H54 (cell line): Measurements from ENCODE around the gene TOP1.

ENCODE experiments used
- DNase-seq: peaks from one replicate; pipeline ENCODE4 v3.0.0; 2011; ENCODE audit warnings: low spot score, mixed read lengths; ENCODE audit not compliant: insufficient read length
- FAIRE-seq: peaks from 3 replicates; lab custom pipeline; 2011; peaks lifted over from hg19 to GRCh38; lab: Jason Lieb, UNC
- POLR2A ChIP-seq: IDR thresholded peaks from 2 replicates; pipeline ENCODE4 v1.6.1; 2011; ENCODE audit warnings: low read depth, mild to moderate bottlenecking, low read length

Gene TOP1

DNA sequence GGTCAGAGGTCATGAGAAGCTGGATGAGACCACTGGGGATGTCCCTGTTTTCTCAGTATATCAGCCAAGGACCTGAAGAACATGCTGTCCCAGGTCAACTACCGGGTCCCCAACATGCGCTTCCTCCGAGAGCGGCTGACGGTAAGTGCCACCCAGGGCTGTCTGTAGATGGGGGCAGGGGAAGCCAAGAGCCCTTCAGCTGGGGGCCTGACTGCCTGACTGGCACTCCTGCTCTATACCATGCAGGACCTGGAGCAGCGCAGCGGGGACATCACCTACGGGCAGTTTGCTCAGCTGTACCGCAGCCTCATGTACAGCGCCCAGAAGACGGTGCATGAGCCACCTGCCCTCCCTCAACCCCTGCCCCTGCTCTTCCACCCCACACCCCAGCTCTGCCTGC is 133.8 kb downstream of the TOP1 start:
- DNase-seq (no peak), FAIRE-seq (no peak)
- no peak for TF ChIP-seq POLR2A

- FAIRE-seq (no peak), DNase-seq (no peak)
- TF ChIP-seq POLR2A: no peak
Measured at GRCh38 chr20:41163821-41164220, 135.2 kb downstream of the TOP1 start.

DNA sequence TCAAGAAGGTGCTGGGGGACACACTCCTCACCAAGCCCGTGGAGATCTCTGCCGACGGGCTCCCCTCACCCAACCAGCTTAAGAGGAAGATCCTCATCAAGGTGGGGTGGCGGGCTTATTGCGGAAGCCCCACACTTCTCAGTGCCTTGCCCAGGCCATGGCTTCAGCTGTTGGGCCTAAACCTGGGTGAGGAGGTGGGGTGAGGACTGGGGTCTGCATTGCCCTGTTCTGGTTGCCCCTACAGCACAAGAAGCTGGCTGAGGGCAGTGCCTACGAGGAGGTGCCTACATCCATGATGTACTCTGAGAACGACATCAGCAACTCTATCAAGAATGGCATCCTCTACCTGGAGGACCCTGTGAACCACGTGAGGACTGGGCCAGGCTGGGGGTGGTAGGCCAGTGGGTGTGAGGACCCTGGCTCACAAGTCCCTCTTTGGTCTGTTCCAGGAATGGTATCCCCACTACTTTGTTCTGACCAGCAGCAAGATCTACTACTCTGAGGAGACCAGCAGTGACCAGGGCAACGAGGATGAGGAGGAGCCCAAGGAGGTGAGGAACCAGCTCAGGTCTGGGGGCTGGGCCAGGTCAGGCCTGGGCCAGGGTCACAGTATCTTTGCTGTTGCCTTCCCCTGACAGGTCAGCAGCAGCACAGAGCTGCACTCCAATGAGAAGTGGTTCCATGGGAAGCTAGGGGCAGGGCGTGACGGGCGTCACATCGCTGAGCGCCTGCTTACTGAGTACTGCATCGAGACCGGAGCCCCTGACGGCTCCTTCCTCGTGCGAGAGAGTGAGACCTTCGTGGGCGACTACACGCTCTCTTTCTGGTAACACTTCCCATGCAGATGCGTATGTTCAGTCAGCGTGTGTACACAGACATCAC is 136.6 kb downstream of the TOP1 start:
- no peak for TF ChIP-seq POLR2A
- no peak for FAIRE-seq
- no peak for DNase-seq

GRCh38 chr20:41166201-41167117 is 137.8 kb downstream of the TOP1 start:
- DNase-seq (no peak), FAIRE-seq (no peak)
- no peak for TF ChIP-seq POLR2A

DNA sequence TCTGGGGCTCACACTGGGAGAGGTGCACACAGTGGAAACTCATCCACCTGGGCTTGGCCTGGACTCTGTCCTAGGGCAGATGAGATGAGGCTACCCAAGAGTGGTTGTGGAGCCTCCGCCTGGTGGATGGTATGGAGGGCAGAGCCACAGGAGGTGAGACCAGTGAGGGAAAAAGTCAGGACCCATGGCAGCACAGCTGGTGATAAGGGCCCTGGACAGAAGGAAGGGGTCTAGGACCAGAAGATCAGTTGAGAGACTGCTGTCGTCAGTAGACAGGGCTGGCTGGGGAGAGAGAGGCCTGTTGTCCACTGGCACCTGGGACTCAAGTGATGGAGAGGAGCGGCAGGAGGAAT is 138.5 kb downstream of the TOP1 start:
- DNase-seq: no peak
- TF ChIP-seq POLR2A: no peak
- no peak for FAIRE-seq

DNA sequence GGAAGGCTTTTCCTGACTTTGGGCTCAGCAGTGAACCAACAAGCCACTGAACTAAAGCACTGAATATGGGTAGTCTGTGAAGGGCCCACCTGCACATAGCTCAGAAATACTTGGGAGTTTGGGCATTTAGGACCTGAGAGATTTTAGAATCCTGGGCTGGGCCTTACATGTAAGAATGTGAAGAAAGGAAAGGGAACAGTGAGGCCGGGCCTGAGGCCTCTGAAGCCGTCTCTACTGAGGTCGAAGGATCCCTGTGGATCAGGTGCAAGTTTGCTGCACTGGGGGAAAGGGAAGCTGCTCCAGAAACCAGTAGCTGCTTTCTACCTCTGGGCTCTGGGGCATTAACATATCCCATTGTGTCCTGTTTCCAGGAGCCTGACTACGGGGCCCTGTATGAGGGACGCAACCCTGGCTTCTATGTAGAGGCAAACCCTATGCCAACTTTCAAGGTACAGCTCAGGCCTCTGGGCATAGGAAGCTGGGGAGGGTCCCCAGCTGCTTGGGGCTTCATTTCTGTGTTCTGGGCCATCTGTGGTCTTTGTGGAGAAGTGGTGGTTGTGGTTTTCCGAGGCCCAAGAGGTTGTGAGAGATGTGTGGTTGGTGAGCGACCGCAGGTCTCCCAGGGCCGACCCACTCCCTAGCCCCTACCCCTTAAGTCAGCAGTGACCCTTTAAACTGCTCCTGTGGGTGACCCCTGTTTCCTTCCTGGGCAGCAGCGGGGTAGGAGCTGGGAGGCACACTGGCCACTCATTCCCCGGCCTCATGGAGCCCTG is 139.0 kb downstream of the TOP1 start:
- DNase-seq: no peak
- FAIRE-seq: no peak
- TF ChIP-seq POLR2A: no peak

DNA sequence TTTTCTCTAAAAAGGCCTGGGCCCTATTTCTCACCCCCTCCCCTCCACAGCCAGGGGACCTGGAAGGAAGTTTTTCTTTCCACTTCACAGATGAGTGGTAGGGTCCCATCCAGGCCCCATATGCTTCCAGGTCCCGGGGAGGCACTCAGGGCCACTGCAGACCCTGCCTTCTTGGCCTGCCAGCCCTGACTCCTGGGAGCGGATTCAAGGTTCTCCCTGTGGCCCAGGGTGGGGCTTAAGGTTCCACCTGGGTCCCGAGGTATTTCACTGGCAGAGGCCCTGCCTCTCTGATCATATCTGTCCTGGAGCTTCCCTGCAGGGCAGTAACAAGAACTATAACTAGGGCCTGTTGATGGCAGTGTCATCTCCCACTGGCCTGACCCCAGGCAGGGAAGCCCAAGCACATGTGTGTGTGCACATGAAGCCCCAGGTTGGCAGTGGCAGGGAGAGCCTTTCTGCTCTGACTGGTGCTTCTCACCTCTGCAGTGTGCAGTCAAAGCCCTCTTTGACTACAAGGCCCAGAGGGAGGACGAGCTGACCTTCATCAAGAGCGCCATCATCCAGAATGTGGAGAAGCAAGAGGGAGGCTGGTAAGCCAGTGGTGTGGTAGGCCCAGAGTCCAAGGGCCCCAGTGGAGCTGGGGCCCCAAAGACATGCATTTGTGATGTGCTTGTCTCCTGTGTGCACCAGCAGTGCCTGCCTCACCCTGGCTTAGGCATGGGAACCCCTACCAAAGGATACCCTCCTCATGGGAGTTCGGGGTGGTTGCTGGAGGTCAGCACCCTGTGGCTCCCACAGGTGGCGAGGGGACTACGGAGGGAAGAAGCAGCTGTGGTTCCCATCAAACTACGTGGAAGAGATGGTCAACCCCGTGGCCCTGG is 139.9 kb downstream of the TOP1 start:
- DNase-seq (no peak), FAIRE-seq (no peak)
- TF ChIP-seq POLR2A: no peak

- DNase-seq: no peak
- no peak for FAIRE-seq
- no peak for TF ChIP-seq POLR2A
Measured at GRCh38 chr20:41169162-41169690, 140.6 kb downstream of the TOP1 start.

- FAIRE-seq (no peak), DNase-seq (peak; percentile 56)
- TF ChIP-seq POLR2A: no peak
Measured at GRCh38 chr20:41169791-41170351, 141.2 kb downstream of the TOP1 start.

DNA sequence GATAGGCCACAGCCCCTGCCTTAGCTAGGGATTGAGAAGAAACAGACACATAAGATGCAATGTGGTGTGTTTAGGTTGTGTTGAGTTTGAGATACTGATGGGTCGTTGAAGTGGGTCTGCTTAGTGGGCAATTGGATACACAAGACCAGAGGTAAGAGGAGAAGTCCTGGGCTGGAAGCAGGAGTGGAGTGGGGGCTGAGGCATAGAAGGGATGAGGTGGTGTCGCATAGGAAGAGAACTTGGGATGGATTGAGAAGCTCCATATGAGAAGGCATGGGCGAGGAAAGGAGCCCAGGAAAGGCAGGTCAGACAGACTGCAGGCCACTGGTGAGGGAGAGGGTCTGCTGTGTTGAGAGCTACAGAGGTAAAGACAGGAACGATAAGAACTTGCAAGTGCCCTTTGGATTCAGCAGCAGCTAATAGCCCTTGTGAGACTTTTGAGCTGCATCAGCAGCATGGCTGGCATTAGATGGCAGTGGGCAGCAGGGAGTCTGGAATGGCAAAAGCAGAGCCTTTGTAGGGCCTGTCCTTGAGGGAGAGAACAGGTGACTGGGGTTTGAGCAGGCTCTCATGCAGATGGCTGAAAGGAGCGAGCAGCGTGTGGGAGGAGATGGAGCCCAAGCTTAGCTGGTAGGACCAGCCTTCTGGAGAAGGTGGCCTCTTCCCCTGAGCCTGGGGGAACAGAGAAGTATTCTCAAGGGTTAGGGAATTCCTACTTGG is 141.9 kb downstream of the TOP1 start:
- no peak for TF ChIP-seq POLR2A
- FAIRE-seq (no peak), DNase-seq (no peak)

DNA sequence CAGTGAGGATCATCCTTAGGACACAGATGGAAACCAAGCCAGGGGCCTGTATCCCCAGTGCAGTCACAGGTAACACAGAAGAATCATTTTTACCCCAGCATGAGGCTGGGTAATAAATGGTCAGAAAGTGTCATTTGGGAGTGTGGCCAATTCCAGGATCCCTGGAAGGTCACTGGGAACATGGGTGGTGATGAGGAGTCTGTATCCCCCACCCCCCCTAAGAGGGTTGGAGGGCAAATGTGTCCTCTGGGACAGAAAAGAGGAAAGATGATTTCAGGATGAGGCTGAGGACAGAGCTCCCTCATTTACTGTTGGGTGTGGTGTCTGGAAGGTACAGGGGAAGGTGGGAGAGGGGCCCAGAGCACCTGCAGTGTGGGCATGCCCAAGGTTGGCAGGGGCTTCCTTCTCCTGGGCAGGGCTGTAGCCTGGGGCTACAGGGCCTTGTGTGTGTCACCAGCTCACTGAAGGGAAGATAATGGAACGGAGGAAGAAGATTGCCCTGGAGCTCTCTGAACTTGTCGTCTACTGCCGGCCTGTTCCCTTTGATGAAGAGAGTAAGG is 143.2 kb downstream of the TOP1 start:
- FAIRE-seq: no peak

More for the DNA sequence above, 143.2 kb downstream of the TOP1 start:
- TF ChIP-seq POLR2A: no peak
- DNase-seq: no peak
